ENCODE results near the gene MRPL37. TPM values are rescaled to one million over a fixed set of nuclear protein-coding genes. Genes with fewer than 3 reads are reported as not detected.

The MRPL37 gene
- total and polyA plus RNA-seq, 2 donors (not counting 1 experiment from before 2014, with no cell fraction given): 9.6 to 37.0 TPM

DNA sequence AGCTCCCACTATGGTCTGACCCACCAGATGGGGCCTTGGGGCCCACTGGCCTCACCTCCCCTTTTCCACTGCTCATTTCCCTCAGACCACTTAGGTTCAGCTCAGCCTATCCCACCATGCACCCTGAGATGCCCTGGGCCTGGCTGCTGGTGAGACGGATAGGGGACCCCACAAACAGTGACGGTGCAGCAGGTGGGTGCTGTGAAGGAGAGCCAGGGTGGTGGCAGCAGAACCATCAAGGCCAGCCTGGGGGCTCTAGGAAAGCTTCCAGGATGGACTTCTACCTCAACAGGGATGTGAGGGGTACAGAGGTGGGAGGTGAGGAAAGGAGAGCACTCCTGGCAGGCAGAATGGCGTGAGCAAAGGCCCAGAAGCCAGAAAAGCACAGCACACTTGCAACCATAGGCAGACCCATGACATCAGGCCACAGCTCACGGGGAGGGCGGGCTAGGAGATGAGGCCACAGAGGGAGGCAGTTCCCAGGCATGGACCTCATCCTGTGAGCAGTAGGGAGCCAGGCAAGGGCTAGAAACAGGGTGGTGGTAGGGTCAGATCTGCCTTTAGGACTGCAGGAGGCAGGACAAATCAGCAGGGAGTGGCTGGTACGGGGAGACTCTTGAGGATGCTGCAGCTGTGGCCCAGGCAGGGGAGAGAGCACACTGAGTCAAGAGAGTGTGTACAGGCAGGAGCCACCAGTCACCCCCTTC is 23.2 kb upstream of the MRPL37 start:
- Histone ChIP-seq H3K27ac (ENCODE audit: low read length in 2 of 2) (no peak overlapping the region), H3K4me2 (replicated peaks; ENCODE audit: low read depth, low read length, poor library complexity, severe bottlenecking) (no peak overlapping the region), H3K9ac (ENCODE audit: low read length) (no peak overlapping the region), H3K4me1 (ENCODE audit: control insufficient read depth in 2 of 2, insufficient read depth in 2 of 2, low read length in 2 of 2) (no peaks in the 10 kb centered on the region), H3K9me3 (ENCODE audit: control extremely low read depth in 1 of 3, control insufficient read depth in 2 of 3, insufficient read depth in 1 of 3, low read length in 2 of 3) (no peaks in the 10 kb centered on the region), H3K27me3 (replicated peaks in 1 of 4; ENCODE audit: control extremely low read depth in 1 of 4, control insufficient read depth in 3 of 4, insufficient read depth in 4 of 4, low read length in 3 of 4) (no peaks in the 10 kb centered on the region), H2AFZ (ENCODE audit: insufficient read depth, low read depth, low read length, poor library complexity, severe bottlenecking) (no peak overlapping the region), H4K20me1 (ENCODE audit: control insufficient read depth, insufficient read depth, low read length, poor library complexity, severe bottlenecking) (no peaks in the 10 kb centered on the region), H3K36me3 (replicated peaks in 1 of 2; ENCODE audit: control extremely low read depth in 1 of 2, control insufficient read depth in 1 of 2, extremely low read depth in 1 of 2, insufficient read depth in 2 of 2, low read length in 1 of 2) (peaks cover 3 to 24% of the 10 kb centered on the region in 2 experiments), H3K4me3 (ENCODE audit: control extremely low read depth in 1 of 5, extremely low read depth in 1 of 5, insufficient read depth in 1 of 5, low read depth in 2 of 5, low read length in 4 of 5) (no peak overlapping the region), H3K79me2 (ENCODE audit: control insufficient read depth, insufficient read depth, low read length) (no peaks in the 10 kb centered on the region)
- no peaks in the 10 kb centered on the region for H3K27me3 Mint-ChIP-seq
- H3K9me3 Mint-ChIP-seq (ENCODE audit: insufficient read depth): no peaks in the 10 kb centered on the region
- intact Hi-C loops (cut with micrococcal nuclease): no loop called here
- no peaks in the 10 kb centered on the region for H3K4me1 Mint-ChIP-seq
- ChIA-PET POLR2A (no interaction called here), CTCF (no interaction called here)
- no peak for DNase-seq
- TF ChIP-seq EZH2 (IDR thresholded peaks at IDR 0.05; ENCODE audit: borderline replicate concordance, insufficient read depth, low read depth, low read length, poor library complexity, severe bottlenecking) (no peak), CTCF (IDR thresholded peaks at IDR 0.05) (no peak)
- 100% methylated on average over 6 of the region's 6 CpGs for WGBS (ENCODE audit: insufficient coverage)
- no peak overlapping the region for H3K27ac Mint-ChIP-seq
- no peak overlapping the region for H3K4me3 Mint-ChIP-seq
- ATAC-seq (ENCODE audit: low read depth): no peak

DNA sequence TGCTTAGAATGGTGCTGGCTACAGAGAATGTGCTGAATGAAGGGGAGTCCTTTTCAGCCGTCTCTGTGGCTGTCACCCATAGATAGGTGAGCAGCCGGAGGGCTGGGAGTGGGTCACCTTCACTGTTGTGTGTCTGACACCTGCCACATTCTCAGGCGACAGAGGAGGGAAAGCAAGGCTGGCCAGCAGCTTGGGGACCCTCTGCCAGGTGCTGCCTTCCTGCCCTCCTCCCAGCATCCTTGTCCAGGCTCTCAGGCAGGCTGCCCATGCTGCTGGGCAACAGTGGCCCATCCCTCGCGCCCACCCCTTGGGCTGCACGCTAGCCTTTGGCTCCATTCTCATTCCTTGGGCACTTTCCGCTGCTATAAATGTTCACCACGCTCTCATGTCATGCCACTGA is 22.2 kb upstream of the MRPL37 start:
- Histone ChIP-seq H2AFZ (ENCODE audit: insufficient read depth, low read depth, low read length, poor library complexity, severe bottlenecking) (no peak overlapping the region), H3K27me3 (replicated peaks in 1 of 4; ENCODE audit: control extremely low read depth in 1 of 4, control insufficient read depth in 3 of 4, insufficient read depth in 4 of 4, low read length in 3 of 4) (no peaks in the 10 kb centered on the region), H3K9me3 (ENCODE audit: control extremely low read depth in 1 of 3, control insufficient read depth in 2 of 3, insufficient read depth in 1 of 3, low read length in 2 of 3) (no peaks in the 10 kb centered on the region), H4K20me1 (ENCODE audit: control insufficient read depth, insufficient read depth, low read length, poor library complexity, severe bottlenecking) (no peaks in the 10 kb centered on the region), H3K27ac (ENCODE audit: low read length in 2 of 2) (no peak overlapping the region), H3K79me2 (ENCODE audit: control insufficient read depth, insufficient read depth, low read length) (no peaks in the 10 kb centered on the region), H3K4me1 (ENCODE audit: control insufficient read depth in 2 of 2, insufficient read depth in 2 of 2, low read length in 2 of 2) (no peaks in the 10 kb centered on the region), H3K4me3 (ENCODE audit: control extremely low read depth in 1 of 5, extremely low read depth in 1 of 5, insufficient read depth in 1 of 5, low read depth in 2 of 5, low read length in 4 of 5) (no peak overlapping the region), H3K4me2 (replicated peaks; ENCODE audit: low read depth, low read length, poor library complexity, severe bottlenecking) (no peak overlapping the region), H3K36me3 (replicated peaks in 1 of 2; ENCODE audit: control extremely low read depth in 1 of 2, control insufficient read depth in 1 of 2, extremely low read depth in 1 of 2, insufficient read depth in 2 of 2, low read length in 1 of 2) (peaks cover 3 to 21% of the 10 kb centered on the region in 2 experiments), H3K9ac (ENCODE audit: low read length) (no peak overlapping the region)
- no peak for TF ChIP-seq EZH2 (IDR thresholded peaks at IDR 0.05; ENCODE audit: borderline replicate concordance, insufficient read depth, low read depth, low read length, poor library complexity, severe bottlenecking)
- no peak for TF ChIP-seq CTCF (IDR thresholded peaks at IDR 0.05)
- H3K4me3 Mint-ChIP-seq: no peak overlapping the region
- H3K27ac Mint-ChIP-seq: no peak overlapping the region
- WGBS (ENCODE audit: insufficient coverage): 98% methylated on average over 8 of the region's 8 CpGs
- no peaks in the 10 kb centered on the region for H3K9me3 Mint-ChIP-seq (ENCODE audit: insufficient read depth)
- no peaks in the 10 kb centered on the region for H3K4me1 Mint-ChIP-seq
- no peaks in the 10 kb centered on the region for H3K27me3 Mint-ChIP-seq
- intact Hi-C loops (cut with micrococcal nuclease): no loop called here
- ChIA-PET CTCF (no interaction called here), POLR2A (no interaction called here)
- DNase-seq: no peak
- no peak for ATAC-seq (ENCODE audit: low read depth)
